GM23338 (cell line): ENCODE results near the gene DLG2. TPM values are rescaled to one million over a fixed set of nuclear protein-coding genes. Genes with fewer than 3 reads are reported as not detected.

Source experiments
- ATAC-seq: fragments of 200-7000 bp; cut with Tn5 transposase; 3 replicates; pipeline ENCODE4 v1.9.1; 2020
- DNase-seq: peaks from one replicate; pipeline ENCODE4 v3.0.0-alpha.2; 2015; ENCODE audit warnings: low spot score
- H2AFZ ChIP-seq: fragments of 200-600 bp; sonication (generic); 2 replicates; pipeline ENCODE4 v1.8.0; 2016; ENCODE audit warnings: antibody characterized with exemption, mild to moderate bottlenecking, moderate library complexity
- H3F3A ChIP-seq: fragments of 200-600 bp; sonication (generic); replicated peaks from 2 replicates; pipeline ENCODE4 v1.8.0; 2017; ENCODE audit warnings: antibody characterized with exemption, mixed run types, low read depth
- H3K27ac ChIP-seq: fragments of 200-600 bp; sonication (generic); 2 replicates; pipeline ENCODE4 v1.6.1; 2016; ENCODE audit warnings: low read depth
- H3K27me3 ChIP-seq: fragments of 200-600 bp; sonication (generic); 2 replicates; pipeline ENCODE4 v1.8.0; 2016; ENCODE audit warnings: mild to moderate bottlenecking, mixed run types, moderate library complexity; ENCODE audit not compliant: insufficient read depth
- H3K36me3 ChIP-seq: fragments of 200-600 bp; sonication (generic); 2 replicates; pipeline ENCODE4 v1.8.0; 2016; ENCODE audit warnings: mild to moderate bottlenecking; ENCODE audit not compliant: insufficient read depth
- H3K4me1 ChIP-seq: fragments of 200-600 bp; sonication (generic); 2 replicates; pipeline ENCODE4 v1.8.0; 2016; ENCODE audit warnings: mild to moderate bottlenecking, moderate library complexity; ENCODE audit not compliant: insufficient read depth
- H3K4me2 ChIP-seq: fragments of 200-600 bp; sonication (generic); 2 replicates; pipeline ENCODE4 v1.7.1; 2017; ENCODE audit warnings: mixed run types
- H3K4me3 ChIP-seq: fragments of 200-600 bp; sonication (generic); 2 replicates; pipeline ENCODE4 v1.6.1; 2016; ENCODE audit warnings: mixed run types
- H3K79me2 ChIP-seq: fragments of 200-600 bp; sonication (generic); replicated peaks from 2 replicates; pipeline ENCODE4 v1.8.0; 2017; ENCODE audit warnings: mild to moderate bottlenecking; ENCODE audit not compliant: insufficient read depth
- H3K9me2 ChIP-seq: fragments of 200-600 bp; sonication (generic); 2 replicates; pipeline ENCODE4 v1.8.0; 2017; ENCODE audit not compliant: insufficient read depth
- H4K20me1 ChIP-seq: fragments of 200-600 bp; sonication (generic); replicated peaks from 2 replicates; pipeline ENCODE4 v1.8.0; 2017; ENCODE audit warnings: mild to moderate bottlenecking; ENCODE audit not compliant: insufficient read depth
- H3K27ac Mint-ChIP-seq: 2 replicates; pipeline ENCODE4 v1.8.0; 2020; ENCODE audit warnings: inconsistent platforms, mild to moderate bottlenecking, moderate library complexity, mixed read lengths
- H3K27me3 Mint-ChIP-seq: 3 replicates; pipeline ENCODE4 v1.8.0; 2022; ENCODE audit warnings: low read depth, mild to moderate bottlenecking, moderate library complexity, mixed read lengths, inconsistent platforms; ENCODE audit not compliant: insufficient read depth, poor library complexity
- H3K36me3 Mint-ChIP-seq: 3 replicates; pipeline ENCODE4 v1.8.0; 2021; ENCODE audit warnings: low read depth, mild to moderate bottlenecking, inconsistent platforms, moderate library complexity, mixed read lengths
- H3K4me1 Mint-ChIP-seq: 3 replicates; pipeline ENCODE4 v1.8.0; 2020; ENCODE audit warnings: mild to moderate bottlenecking, inconsistent platforms, mixed read lengths
- H3K4me3 Mint-ChIP-seq: 3 replicates; pipeline ENCODE4 v1.8.0; 2021; ENCODE audit warnings: moderate library complexity, mild to moderate bottlenecking, inconsistent platforms, mixed read lengths
- H3K9me3 Mint-ChIP-seq: 3 replicates; pipeline ENCODE4 v1.8.0; 2020; ENCODE audit warnings: moderate library complexity, mild to moderate bottlenecking, inconsistent platforms, mixed read lengths
- CREB1 ChIP-seq: fragments of 250-450 bp; sonication (Bioruptor Pico); IDR thresholded peaks from 2 replicates; pipeline ENCODE4 v1.5.0; 2020; ENCODE audit warnings: low read depth, mild to moderate bottlenecking, moderate library complexity
- EZH2 ChIP-seq: fragments of 200-600 bp; sonication (generic); IDR thresholded peaks from one replicate; pipeline ENCODE4 v1.8.0; 2017; ENCODE audit warnings: antibody characterized with exemption, mild to moderate bottlenecking, low read depth; ENCODE audit not compliant: unreplicated experiment
- EZH2phosphoT487 ChIP-seq: fragments of 200-600 bp; sonication (generic); IDR thresholded peaks from one replicate; pipeline ENCODE4 v1.8.1; 2018; ENCODE audit warnings: antibody characterized with exemption; ENCODE audit not compliant: unreplicated experiment
- JUNB ChIP-seq: IDR thresholded peaks from one replicate; pipeline ENCODE4 v1.6.1; 2016; ENCODE audit warnings: antibody characterized with exemption; ENCODE audit not compliant: unreplicated experiment
- NANOG ChIP-seq: IDR thresholded peaks from 2 replicates; pipeline ENCODE4 v1.6.1; 2016; ENCODE audit warnings: antibody characterized with exemption, borderline replicate concordance
- POLR2AphosphoS5 ChIP-seq: IDR thresholded peaks from 2 replicates; pipeline ENCODE4 v1.6.1; 2016; ENCODE audit warnings: antibody characterized with exemption, low read depth
- STAT1 ChIP-seq: IDR thresholded peaks from one replicate; pipeline ENCODE4 v1.6.1; 2016; ENCODE audit warnings: antibody characterized with exemption; ENCODE audit not compliant: unreplicated experiment
- ZNF114 ChIP-seq: fragments of 250-450 bp; sonication (Bioruptor Pico); IDR thresholded peaks from 2 replicates; pipeline ENCODE4 v1.5.0; 2020; ENCODE audit warnings: mild to moderate bottlenecking, moderate library complexity
- ZNF331 ChIP-seq: fragments of 250-450 bp; sonication (Bioruptor Pico); IDR thresholded peaks from 2 replicates; pipeline ENCODE4 v1.5.0; 2020; ENCODE audit warnings: low read depth, mild to moderate bottlenecking, moderate library complexity
- polyA plus RNA-seq: library from polyadenylated mRNA; unstranded; fragments of >200 nt; fragmentation: Nextera tagmentation; extraction: Ambion mirVana; gene quantifications from 2 replicates; pipeline ENCODE4 v1.2.1, GENCODE V29; 2016
- total RNA-seq: library from RNA; depleted of rRNA; stranded (reverse); fragments of >200 nt; shearing (Covaris generic); gene quantifications from 2 replicates; pipeline ENCODE4 v1.2.3, GENCODE V29; 2014
- TF ChIP-seq, protein P1 (sequence below): IDR thresholded peaks from 2 replicates; pipeline ENCODE4 v1.6.1; 2016; ENCODE audit warnings: antibody characterized with exemption
- TF ChIP-seq, protein P2 (sequence below): IDR thresholded peaks from one replicate; pipeline ENCODE4 v1.6.1; 2018; ENCODE audit warnings: antibody characterized with exemption; ENCODE audit not compliant: unreplicated experiment
- TF ChIP-seq, protein P3 (sequence below): fragments of 250-450 bp; sonication (Bioruptor Pico); IDR thresholded peaks from 2 replicates; pipeline ENCODE4 v1.5.0; 2020; ENCODE audit warnings: mild to moderate bottlenecking, moderate library complexity
- TF ChIP-seq, protein P4 (sequence below), 2 experiments: fragments of 200-600 bp in 1 of 2; sonication (generic) in 1 of 2; conservative IDR thresholded peaks; 2 replicates each; pipeline versions ENCODE4 v1.5.1 to v1.6.1; 2016 to 2017; ENCODE audit warnings: antibody characterized with exemption in 2 of 2, low read depth in 2 of 2, mild to moderate bottlenecking in 2 of 2, moderate library complexity in 1 of 2

DLG2 gene
- total and polyA plus RNA-seq, 2 experiments from 2014 or later: 19.8 to 21.5 TPM

DNA sequence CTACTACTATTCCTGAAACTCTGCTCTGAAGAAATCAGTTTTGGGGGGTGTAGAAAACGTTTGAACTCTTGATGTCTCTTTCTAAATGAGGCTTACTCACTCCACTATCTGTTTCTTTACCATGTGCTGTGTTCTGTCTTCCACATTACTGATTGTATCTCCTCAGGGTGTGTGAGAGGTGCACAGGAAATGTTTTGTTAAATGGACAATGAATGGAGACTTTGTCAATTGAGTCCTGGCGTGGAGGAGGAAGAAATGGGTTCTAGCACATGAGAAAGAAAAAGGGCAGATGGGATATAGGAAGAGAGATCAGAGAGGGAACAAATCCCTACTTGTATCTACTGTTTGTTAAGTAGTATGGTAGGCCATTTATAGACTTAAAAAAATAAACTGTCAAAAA lies 1763.9 kb downstream of the DLG2 start:
- Mint-ChIP-seq H3K36me3 (peaks cover 13% of the 10 kb centered on the region; the same call in 2 of the 3 replicates), H3K9me3 (peaks cover 15% of the 10 kb centered on the region), H3K27ac (no peak overlapping the region), H3K4me1 (no peaks in the 10 kb centered on the region), H3K27me3 (no peaks in the 10 kb centered on the region), H3K4me3 (no peak overlapping the region)
- no peak for TF ChIP-seq STAT1
- TF ChIP-seq ZNF331 (CRISPR knock-in tag): no peak
- no peak for TF ChIP-seq JUNB
- no peak for TF ChIP-seq EZH2
- TF ChIP-seq, protein P1, sequence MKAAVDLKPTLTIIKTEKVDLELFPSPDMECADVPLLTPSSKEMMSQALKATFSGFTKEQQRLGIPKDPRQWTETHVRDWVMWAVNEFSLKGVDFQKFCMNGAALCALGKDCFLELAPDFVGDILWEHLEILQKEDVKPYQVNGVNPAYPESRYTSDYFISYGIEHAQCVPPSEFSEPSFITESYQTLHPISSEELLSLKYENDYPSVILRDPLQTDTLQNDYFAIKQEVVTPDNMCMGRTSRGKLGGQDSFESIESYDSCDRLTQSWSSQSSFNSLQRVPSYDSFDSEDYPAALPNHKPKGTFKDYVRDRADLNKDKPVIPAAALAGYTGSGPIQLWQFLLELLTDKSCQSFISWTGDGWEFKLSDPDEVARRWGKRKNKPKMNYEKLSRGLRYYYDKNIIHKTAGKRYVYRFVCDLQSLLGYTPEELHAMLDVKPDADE: no peak
- TF ChIP-seq NANOG: no peak
- no peak for TF ChIP-seq EZH2phosphoT487
- TF ChIP-seq, protein P2, sequence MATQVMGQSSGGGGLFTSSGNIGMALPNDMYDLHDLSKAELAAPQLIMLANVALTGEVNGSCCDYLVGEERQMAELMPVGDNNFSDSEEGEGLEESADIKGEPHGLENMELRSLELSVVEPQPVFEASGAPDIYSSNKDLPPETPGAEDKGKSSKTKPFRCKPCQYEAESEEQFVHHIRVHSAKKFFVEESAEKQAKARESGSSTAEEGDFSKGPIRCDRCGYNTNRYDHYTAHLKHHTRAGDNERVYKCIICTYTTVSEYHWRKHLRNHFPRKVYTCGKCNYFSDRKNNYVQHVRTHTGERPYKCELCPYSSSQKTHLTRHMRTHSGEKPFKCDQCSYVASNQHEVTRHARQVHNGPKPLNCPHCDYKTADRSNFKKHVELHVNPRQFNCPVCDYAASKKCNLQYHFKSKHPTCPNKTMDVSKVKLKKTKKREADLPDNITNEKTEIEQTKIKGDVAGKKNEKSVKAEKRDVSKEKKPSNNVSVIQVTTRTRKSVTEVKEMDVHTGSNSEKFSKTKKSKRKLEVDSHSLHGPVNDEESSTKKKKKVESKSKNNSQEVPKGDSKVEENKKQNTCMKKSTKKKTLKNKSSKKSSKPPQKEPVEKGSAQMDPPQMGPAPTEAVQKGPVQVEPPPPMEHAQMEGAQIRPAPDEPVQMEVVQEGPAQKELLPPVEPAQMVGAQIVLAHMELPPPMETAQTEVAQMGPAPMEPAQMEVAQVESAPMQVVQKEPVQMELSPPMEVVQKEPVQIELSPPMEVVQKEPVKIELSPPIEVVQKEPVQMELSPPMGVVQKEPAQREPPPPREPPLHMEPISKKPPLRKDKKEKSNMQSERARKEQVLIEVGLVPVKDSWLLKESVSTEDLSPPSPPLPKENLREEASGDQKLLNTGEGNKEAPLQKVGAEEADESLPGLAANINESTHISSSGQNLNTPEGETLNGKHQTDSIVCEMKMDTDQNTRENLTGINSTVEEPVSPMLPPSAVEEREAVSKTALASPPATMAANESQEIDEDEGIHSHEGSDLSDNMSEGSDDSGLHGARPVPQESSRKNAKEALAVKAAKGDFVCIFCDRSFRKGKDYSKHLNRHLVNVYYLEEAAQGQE: no peak
- no peak for TF ChIP-seq POLR2AphosphoS5
- TF ChIP-seq ZNF114 (CRISPR knock-in tag): no peak
- TF ChIP-seq CREB1 (CRISPR knock-in tag): no peak
- TF ChIP-seq, protein P3, sequence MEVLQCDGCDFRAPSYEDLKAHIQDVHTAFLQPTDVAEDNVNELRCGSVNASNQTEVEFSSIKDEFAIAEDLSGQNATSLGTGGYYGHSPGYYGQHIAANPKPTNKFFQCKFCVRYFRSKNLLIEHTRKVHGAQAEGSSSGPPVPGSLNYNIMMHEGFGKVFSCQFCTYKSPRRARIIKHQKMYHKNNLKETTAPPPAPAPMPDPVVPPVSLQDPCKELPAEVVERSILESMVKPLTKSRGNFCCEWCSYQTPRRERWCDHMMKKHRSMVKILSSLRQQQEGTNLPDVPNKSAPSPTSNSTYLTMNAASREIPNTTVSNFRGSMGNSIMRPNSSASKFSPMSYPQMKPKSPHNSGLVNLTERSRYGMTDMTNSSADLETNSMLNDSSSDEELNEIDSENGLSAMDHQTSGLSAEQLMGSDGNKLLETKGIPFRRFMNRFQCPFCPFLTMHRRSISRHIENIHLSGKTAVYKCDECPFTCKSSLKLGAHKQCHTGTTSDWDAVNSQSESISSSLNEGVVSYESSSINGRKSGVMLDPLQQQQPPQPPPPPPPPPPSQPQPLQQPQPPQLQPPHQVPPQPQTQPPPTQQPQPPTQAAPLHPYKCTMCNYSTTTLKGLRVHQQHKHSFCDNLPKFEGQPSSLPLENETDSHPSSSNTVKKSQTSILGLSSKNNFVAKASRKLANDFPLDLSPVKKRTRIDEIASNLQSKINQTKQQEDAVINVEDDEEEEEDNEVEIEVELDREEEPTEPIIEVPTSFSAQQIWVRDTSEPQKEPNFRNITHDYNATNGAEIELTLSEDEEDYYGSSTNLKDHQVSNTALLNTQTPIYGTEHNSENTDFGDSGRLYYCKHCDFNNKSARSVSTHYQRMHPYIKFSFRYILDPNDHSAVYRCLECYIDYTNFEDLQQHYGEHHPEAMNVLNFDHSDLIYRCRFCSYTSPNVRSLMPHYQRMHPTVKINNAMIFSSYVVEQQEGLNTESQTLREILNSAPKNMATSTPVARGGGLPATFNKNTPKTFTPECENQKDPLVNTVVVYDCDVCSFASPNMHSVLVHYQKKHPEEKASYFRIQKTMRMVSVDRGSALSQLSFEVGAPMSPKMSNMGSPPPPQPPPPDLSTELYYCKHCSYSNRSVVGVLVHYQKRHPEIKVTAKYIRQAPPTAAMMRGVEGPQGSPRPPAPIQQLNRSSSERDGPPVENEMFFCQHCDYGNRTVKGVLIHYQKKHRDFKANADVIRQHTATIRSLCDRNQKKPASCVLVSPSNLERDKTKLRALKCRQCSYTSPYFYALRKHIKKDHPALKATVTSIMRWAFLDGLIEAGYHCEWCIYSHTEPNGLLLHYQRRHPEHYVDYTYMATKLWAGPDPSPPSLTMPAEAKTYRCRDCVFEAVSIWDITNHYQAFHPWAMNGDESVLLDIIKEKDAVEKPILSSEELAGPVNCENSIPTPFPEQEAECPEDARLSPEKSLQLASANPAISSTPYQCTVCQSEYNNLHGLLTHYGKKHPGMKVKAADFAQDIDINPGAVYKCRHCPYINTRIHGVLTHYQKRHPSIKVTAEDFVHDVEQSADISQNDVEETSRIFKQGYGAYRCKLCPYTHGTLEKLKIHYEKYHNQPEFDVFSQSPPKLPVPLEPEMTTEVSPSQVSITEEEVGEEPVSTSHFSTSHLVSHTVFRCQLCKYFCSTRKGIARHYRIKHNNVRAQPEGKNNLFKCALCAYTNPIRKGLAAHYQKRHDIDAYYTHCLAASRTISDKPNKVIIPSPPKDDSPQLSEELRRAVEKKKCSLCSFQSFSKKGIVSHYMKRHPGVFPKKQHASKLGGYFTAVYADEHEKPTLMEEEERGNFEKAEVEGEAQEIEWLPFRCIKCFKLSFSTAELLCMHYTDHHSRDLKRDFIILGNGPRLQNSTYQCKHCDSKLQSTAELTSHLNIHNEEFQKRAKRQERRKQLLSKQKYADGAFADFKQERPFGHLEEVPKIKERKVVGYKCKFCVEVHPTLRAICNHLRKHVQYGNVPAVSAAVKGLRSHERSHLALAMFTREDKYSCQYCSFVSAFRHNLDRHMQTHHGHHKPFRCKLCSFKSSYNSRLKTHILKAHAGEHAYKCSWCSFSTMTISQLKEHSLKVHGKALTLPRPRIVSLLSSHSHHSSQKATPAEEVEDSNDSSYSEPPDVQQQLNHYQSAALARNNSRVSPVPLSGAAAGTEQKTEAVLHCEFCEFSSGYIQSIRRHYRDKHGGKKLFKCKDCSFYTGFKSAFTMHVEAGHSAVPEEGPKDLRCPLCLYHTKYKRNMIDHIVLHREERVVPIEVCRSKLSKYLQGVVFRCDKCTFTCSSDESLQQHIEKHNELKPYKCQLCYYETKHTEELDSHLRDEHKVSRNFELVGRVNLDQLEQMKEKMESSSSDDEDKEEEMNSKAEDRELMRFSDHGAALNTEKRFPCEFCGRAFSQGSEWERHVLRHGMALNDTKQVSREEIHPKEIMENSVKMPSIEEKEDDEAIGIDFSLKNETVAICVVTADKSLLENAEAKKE (CRISPR knock-in tag): no peak
- TF ChIP-seq, protein P4, sequence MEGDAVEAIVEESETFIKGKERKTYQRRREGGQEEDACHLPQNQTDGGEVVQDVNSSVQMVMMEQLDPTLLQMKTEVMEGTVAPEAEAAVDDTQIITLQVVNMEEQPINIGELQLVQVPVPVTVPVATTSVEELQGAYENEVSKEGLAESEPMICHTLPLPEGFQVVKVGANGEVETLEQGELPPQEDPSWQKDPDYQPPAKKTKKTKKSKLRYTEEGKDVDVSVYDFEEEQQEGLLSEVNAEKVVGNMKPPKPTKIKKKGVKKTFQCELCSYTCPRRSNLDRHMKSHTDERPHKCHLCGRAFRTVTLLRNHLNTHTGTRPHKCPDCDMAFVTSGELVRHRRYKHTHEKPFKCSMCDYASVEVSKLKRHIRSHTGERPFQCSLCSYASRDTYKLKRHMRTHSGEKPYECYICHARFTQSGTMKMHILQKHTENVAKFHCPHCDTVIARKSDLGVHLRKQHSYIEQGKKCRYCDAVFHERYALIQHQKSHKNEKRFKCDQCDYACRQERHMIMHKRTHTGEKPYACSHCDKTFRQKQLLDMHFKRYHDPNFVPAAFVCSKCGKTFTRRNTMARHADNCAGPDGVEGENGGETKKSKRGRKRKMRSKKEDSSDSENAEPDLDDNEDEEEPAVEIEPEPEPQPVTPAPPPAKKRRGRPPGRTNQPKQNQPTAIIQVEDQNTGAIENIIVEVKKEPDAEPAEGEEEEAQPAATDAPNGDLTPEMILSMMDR (conservative IDR thresholded peaks at IDR 0.05; ENCODE audit: low read depth in 2 of 2): no peak
- Histone ChIP-seq H3K4me1 (no peaks in the 10 kb centered on the region), H3K27me3 (no peaks in the 10 kb centered on the region), H3K9me2 (0 out of 2 replicates have a peak, but pooled peaks cover 8% of the 10 kb centered on the region), H2AFZ (no peak overlapping the region), H4K20me1 (no peaks in the 10 kb centered on the region), H3K36me3 (no peaks in the 10 kb centered on the region), H3K4me2 (no peak overlapping the region), H3K79me2 (no peaks in the 10 kb centered on the region), H3F3A (no peaks in the 10 kb centered on the region), H3K4me3 (no peak overlapping the region), H3K27ac (no peak overlapping the region)
- DNase-seq: no peak
- no peak for ATAC-seq
